GM12801 (cell line): Measurements from ENCODE around the gene SLC9A4.

Experiments used
- TF ChIP-seq, protein P1 (sequence below): IDR thresholded peaks from one replicate; pipeline ENCODE4 v1.5.1; 2011; ENCODE audit warnings: control low read depth; ENCODE audit not compliant: insufficient read length; ENCODE audit errors: extremely low read depth

The SLC9A4 gene

DNA sequence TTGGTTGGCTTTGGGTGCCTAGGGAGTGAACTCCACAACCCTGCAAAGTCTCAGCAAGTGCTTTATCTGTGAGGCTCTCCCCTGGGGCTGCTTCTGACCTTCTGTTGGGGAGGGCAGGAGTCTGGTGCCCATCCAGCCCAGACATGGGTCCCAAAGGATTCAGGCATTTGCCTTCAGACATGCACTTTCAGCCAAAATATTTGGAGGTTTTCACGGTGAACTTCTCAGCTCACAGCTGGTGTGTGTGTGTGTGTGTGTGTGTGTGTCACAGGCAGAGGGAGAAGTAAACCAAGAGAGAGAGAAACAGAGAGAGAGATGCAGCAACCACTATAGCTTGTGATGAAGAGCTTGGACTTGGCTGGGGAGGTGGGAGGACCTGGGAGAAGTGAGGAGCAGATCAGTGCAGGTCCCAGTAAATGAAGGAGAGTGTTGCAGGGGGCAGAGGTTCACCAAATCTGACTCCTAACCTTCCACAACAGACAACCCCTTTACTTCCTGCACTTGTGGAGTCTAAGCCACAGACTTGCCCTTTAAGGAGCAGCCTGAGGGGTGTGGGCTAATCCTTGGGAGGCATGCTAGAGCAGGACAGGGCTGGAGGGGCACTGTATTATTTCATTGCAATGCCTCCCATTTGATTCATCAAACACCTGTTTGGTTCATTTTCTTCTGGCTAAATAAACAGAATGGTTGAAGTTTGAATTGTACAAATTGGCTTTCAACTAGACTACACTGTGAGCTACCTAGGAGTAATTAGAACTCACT lies 14.1 kb downstream of the SLC9A4 start:
- TF ChIP-seq, protein P1, sequence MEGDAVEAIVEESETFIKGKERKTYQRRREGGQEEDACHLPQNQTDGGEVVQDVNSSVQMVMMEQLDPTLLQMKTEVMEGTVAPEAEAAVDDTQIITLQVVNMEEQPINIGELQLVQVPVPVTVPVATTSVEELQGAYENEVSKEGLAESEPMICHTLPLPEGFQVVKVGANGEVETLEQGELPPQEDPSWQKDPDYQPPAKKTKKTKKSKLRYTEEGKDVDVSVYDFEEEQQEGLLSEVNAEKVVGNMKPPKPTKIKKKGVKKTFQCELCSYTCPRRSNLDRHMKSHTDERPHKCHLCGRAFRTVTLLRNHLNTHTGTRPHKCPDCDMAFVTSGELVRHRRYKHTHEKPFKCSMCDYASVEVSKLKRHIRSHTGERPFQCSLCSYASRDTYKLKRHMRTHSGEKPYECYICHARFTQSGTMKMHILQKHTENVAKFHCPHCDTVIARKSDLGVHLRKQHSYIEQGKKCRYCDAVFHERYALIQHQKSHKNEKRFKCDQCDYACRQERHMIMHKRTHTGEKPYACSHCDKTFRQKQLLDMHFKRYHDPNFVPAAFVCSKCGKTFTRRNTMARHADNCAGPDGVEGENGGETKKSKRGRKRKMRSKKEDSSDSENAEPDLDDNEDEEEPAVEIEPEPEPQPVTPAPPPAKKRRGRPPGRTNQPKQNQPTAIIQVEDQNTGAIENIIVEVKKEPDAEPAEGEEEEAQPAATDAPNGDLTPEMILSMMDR: no peak

DNA sequence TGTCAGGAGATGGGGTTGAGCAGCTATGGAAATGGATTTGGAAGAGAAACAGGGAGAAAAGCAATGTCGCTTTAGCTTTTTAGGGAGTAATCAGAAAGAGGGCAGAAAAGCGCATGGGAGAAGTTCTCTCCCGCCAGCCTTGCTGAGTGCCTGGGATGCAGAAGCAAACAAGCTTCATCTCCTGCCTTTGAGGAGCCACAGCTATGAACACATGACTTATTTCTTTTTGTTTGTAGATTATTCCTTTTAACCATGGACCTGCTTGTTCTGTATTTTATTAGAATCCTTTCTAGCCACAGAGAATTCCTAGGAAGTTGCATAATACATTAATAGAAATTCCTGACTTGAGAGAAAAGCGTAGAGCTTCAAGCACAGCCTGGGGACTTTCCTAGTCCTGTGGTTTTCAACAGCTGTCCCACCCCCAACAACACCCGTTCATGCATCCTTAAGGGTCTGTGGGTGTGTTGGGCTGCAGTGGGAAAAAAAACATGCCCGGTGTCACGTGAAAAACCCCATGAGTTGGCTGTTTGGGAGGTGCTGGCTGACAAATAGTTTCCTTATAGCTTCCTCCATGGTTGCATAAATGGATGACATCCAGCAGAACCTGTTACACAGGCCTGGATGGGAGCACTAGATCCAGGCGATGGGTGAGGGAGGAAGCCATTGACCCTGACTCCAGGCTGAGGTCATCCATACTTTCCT lies 14.9 kb downstream of the SLC9A4 start:
- TF ChIP-seq, protein P1: no peak

DNA sequence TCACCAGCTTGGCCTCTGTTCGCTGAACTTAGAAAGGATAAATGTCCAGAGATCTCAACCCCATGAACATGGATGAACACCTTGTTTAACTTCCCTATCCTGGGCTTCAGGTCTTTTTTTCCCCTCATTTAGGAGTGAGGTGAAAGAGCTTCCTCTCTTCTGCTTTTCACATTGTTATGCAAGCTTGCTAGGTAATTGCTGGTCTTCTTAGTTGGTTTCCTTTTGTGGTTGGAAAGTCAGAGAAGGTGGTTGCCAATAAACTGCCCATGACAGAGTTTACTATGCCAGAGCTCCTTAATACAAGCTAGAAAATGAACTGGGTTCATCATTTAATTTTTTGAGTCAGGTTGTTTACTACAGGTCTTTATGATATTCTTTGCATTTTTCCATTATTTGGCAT lies 16.6 kb downstream of the SLC9A4 start:
- TF ChIP-seq, protein P1: no peak

DNA sequence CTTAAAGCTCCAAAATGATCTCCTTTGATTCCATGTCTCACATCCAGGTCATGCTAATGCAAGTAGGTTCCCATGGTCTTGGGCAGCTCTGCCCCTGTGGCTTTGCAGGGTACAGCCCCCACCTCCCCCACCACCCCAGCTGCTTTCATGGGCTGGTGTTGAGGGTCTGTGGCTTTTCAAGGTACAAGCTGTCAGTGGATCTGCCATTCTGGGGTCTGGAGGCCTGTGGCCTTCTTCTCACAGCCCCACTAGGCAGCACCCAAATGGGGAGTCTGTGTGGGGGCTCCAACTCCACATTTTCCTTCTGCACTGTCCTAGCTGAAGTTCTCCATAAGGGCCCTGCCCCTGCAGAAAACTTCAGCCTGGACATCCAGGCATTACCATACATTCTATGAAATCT lies 19.0 kb downstream of the SLC9A4 start:
- TF ChIP-seq, protein P1: no peak

DNA sequence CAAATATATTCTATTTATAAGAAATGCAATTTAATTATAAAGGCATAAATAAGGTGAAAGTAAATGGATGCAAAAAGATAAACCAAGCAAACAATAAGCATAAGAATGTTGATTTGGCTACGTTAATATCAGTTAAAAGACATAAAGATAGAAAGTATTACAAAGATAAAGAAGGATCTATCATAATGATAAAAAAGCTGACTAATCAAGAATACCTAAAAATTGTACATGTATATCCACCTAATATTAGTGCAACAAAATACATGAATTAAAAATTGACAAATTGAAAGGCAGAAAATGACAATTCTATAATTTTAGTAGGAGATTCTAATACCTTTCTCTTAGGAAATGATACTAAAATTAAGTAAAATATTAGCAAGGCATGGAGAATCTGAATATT lies 21.5 kb downstream of the SLC9A4 start:
- TF ChIP-seq, protein P1: no peak

DNA sequence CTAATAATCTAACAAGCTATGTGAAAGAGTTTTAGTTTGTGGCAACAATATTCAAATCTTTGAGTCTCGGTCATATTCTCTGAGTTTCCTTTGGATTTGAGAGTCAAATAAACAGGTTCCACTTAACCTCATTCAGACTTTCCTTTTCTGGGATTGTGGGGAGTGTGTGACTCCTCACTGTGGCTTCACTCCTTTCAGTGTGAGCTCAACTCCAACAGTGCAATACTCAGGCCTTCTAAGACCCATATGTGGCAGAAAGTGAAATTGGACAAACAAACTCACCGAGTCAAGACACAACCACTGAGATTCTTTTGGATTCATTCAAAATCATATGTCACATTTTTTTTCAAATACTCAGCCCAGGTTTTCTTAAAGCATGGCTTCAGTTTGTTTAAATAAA lies 25.4 kb downstream of the SLC9A4 start:
- TF ChIP-seq, protein P1: no peak

DNA sequence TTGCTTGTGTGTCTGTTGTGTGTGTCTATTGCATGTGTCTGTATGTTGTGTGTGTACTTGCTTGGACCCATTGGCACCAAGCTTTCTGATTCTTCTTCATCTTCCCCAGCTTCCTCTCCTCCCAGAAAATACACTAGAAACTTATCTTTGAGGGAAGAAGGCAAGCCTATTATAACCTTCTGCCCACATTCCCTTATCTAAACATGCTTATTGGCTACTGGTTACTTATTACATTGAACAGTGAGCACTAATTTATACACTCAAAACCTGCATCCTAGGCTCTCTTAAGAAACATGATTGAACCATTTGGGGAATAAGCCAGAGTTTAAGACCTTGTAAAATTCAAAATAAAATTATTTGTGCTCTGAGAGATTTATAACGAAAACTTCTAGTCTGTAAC lies 26.5 kb downstream of the SLC9A4 start:
- TF ChIP-seq, protein P1: no peak
